Ishikawa (cell line): ENCODE results near the gene CNNM2.

Experiments
- CEBPB ChIP-seq: IDR thresholded peaks from 2 replicates; pipeline ENCODE4 v1.6.1; 2012
- CREB1 ChIP-seq: IDR thresholded peaks from 2 replicates; pipeline ENCODE4 v1.6.1; 2012; ENCODE audit warnings: low read depth
- EGR1 ChIP-seq: IDR thresholded peaks from 2 replicates; pipeline ENCODE4 v1.6.1; 2012
- EP300 ChIP-seq: IDR thresholded peaks from 2 replicates; pipeline ENCODE4 v1.6.1; 2012; ENCODE audit warnings: borderline replicate concordance
- FOXM1 ChIP-seq: IDR thresholded peaks from 2 replicates; pipeline ENCODE4 v1.6.1; 2012; ENCODE audit warnings: low read depth, borderline replicate concordance
- MAX ChIP-seq: IDR thresholded peaks from 2 replicates; pipeline ENCODE4 v1.6.1; 2012
- NFIC ChIP-seq: IDR thresholded peaks from 2 replicates; pipeline ENCODE4 v1.6.1; 2012
- RAD21 ChIP-seq: IDR thresholded peaks from 2 replicates; pipeline ENCODE4 v1.6.1; 2012; ENCODE audit warnings: low read depth
- REST ChIP-seq: IDR thresholded peaks from 2 replicates; pipeline ENCODE4 v1.6.1; 2012; ENCODE audit warnings: low read depth, mild to moderate bottlenecking
- TAF1 ChIP-seq: IDR thresholded peaks from 2 replicates; pipeline ENCODE4 v1.6.1; 2012; ENCODE audit warnings: low read depth, mild to moderate bottlenecking
- TCF12 ChIP-seq: IDR thresholded peaks from 2 replicates; pipeline ENCODE4 v1.6.1; 2012; ENCODE audit warnings: low read depth
- TEAD4 ChIP-seq: IDR thresholded peaks from 2 replicates; pipeline ENCODE4 v1.6.1; 2012
- USF1 ChIP-seq: IDR thresholded peaks from 2 replicates; pipeline ENCODE4 v1.6.1; 2012
- YY1 ChIP-seq: IDR thresholded peaks from 2 replicates; pipeline ENCODE4 v1.6.1; 2012; ENCODE audit warnings: low read depth
- ZBTB7A ChIP-seq: IDR thresholded peaks from 2 replicates; pipeline ENCODE4 v1.6.1; 2012; ENCODE audit warnings: low read depth

The CNNM2 gene

GRCh38 chr10:103095005-103095404, 176.9 kb downstream of the CNNM2 start:
- TF ChIP-seq FOXM1 (no peak), TCF12 (no peak), NFIC (no peak), REST (no peak), EGR1 (no peak), MAX (no peak), CEBPB (no peak), TEAD4 (no peak)

- no peak for TF ChIP-seq EP300
- TF ChIP-seq MAX: no peak
- no peak for TF ChIP-seq TAF1
- TF ChIP-seq REST: no peak
- TF ChIP-seq NFIC: no peak
- TF ChIP-seq FOXM1: no peak
- TF ChIP-seq CEBPB: no peak
- TF ChIP-seq CREB1: no peak
- no peak for TF ChIP-seq YY1
- no peak for TF ChIP-seq EGR1
- TF ChIP-seq ZBTB7A: no peak
- TF ChIP-seq RAD21: no peak
- TF ChIP-seq TCF12: no peak
- TF ChIP-seq TEAD4: no peak
- no peak for TF ChIP-seq USF1
These were observed 178.0 kb downstream of the CNNM2 start for GRCh38 chr10:103096130-103096529.

- TF ChIP-seq ZBTB7A (no peak), YY1 (no peak), USF1 (no peak), CEBPB (no peak), RAD21 (no peak), CREB1 (no peak), FOXM1 (no peak), EP300 (no peak), TCF12 (no peak), EGR1 (no peak)
These were observed 180.1 kb downstream of the CNNM2 start for GRCh38 chr10:103098240-103098639.

- TF ChIP-seq NFIC: no peak
- TF ChIP-seq TEAD4: no peak
- no peak for TF ChIP-seq EGR1
- no peak for TF ChIP-seq CREB1
- TF ChIP-seq USF1: no peak
- TF ChIP-seq RAD21: no peak
- TF ChIP-seq FOXM1: no peak
- no peak for TF ChIP-seq REST
- no peak for TF ChIP-seq CEBPB
- no peak for TF ChIP-seq TAF1
- no peak for TF ChIP-seq TCF12
- TF ChIP-seq ZBTB7A: no peak
- no peak for TF ChIP-seq YY1
These were observed 182.5 kb downstream of the CNNM2 start for GRCh38 chr10:103100620-103101019.
